ENCODE results near the gene MRAS.
"Not testable (repeated sequence)": the region's sequence is repeated elsewhere in the genome, so short reads cannot be mapped to it uniquely, and the experiment has no call there.

The MRAS gene

DNA sequence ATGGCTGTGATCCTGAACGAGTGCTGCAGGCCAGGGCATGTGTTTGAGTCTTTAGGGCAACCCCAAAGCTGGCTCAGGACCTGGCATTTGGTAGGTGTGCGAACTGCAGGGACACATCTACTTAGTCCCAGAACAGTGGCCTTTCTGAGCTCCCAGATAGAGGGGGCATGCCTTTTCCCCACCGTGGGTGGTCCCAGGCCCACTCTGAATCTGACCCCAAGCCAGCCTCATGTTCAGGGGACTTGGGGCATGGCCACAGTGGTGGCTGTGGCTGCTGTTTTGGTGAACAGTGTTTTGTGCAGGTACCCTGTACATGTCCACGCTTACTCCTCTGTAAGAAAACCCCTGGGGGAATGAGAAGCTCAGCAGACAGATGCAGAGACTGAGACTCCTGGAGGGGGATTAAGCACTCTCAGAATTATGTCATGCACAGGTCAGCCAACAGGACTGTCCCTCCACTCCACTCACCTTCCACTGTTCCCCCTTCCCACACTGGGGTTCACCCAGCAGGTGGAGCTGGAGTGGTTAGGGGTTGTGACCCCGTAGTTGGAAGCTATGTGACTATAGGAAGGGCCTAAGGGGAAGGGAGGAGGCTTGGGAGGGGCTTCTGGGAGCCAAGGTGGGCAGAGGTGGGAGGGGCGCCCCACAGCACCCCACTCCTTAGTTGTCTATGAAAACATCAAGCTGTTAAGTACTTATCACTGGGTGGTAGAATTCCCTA lies 102.5 kb downstream of the MRAS start:
- no peak for DNase-seq

DNA sequence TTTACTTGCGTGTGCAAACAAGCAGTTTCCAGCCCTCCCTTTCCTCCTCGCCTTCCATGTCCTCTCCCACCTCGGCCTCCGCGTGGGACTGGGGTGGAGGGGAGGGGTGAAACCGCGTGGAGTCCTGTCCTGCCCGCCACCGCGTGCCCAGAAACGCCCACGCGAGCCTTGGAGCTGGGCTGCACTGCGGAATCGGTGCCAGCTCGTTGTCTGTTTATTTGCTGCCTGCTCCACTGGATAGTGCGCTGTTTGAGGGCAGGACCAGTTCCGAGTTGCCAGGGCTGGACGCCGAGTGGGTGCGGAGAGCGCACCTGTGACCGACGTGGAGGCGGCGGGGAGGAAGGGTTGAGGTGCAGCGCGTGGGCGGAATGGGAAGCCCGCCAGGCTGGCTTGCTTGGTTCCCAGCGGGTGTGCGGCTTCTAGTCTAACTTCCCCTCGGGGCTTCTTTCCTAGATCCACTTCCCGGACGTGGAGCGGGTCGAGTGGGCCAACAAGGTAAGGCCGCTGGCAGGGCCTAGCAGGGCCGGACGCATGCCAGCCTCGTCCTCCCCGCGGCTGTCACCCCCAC lies 103.3 kb downstream of the MRAS start:
- DNase-seq, result no peak

DNA sequence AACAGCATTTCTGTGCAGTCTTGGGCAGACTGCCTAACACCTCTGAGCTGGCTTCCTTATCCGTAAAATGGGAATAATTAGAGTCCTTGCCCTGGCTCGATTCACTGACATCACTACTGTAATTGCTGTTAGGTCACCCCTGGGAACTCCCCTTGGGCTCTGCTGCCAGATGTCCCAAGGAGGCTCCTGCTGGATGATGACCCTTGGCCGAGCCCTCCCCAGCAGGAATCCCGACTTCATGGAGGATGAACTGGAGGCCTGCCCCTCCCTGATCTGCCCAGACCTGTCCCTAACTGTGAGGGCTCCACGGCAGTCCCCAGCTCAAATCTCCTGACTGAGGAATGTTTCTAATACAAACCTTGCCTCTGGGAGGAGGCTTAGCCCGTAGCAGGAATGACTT lies 104.1 kb downstream of the MRAS start:
- DNase-seq, result no peak

DNA sequence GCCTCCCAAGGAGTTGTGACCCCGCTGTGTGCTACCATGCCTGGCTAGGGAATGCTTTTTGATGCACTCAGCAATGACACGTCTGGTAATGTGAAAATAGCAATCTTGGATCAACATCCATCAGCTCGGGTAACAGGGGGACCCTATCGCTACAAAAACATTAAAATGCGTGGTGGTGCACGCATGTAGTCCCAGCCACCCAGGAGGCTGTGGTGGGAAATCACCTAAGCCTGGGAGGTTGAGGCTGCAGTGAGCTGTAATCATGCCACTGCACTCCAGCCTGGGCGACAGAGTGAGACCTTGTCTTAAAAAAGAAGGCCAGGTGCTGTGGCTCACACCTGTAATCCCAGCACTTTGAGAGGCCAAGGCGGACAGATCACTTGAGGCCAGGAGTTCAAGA lies 105.6 kb downstream of the MRAS start:
- DNase-seq, result not testable (repeated sequence)

All from NCI-H1105 treated with DMSO at 0.1 percent for 48 hours (cell line).